ENCODE measurements around the gene MARCKSL1. TPM values are rescaled to one million over a fixed set of nuclear protein-coding genes. Genes with fewer than 3 reads are reported as not detected.
"Not testable (repeated sequence)": the region's sequence is repeated elsewhere in the genome, so short reads cannot be mapped to it uniquely, and the experiment has no call there.

The MARCKSL1 gene
- polyA plus RNA-seq, 2 donors, result 3.6 to 6.0 TPM

DNA sequence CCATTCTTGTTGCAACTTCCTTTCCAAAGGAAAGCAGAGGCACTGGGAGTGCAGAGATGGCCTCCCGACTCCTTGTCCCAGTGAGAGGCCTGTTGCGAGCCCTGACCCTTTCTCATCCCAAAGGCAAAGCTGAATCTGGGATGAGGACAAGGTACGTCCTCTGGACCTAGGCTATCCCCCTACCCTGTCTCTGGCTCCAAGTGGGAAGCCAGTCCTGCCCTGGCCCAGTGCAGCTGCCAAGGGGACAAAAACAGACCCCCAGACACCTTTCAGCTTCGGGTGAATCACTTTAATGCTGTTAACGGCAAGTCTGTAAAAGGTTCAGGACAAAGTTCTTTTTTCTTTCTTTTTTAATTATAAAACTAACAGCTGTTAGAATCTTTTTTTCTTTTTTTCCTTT is 28.8 kb upstream of the MARCKSL1 start:
- H3K4me1 ChIP-seq (ENCODE audit: control insufficient read depth in 2 of 2, insufficient read depth in 2 of 2, low read length in 1 of 2), result peaks cover 6 to 12% of the 10 kb centered on the region in 2 donors
- H3K27me3 ChIP-seq (ENCODE audit: control insufficient read depth in 1 of 2, insufficient read depth in 2 of 2, low read length in 2 of 2), result no peaks in the 10 kb centered on the region
- peaks cover 26 to 36% of the 10 kb centered on the region in 2 donors for H3K36me3 ChIP-seq (ENCODE audit: control insufficient read depth in 2 of 2, insufficient read depth in 2 of 2, low read length in 1 of 2)
- no peak overlapping the region for H3K27ac ChIP-seq (ENCODE audit: low read depth in 2 of 2, low read length in 1 of 2)
- no peak overlapping the region for H3K4me3 ChIP-seq (ENCODE audit: low read depth in 1 of 2, low read length in 2 of 2)
- H3K9me3 ChIP-seq (ENCODE audit: control insufficient read depth in 2 of 2, insufficient read depth in 1 of 2, low read depth in 1 of 2, low read length in 1 of 2), result no peaks in the 10 kb centered on the region
- 91 to 94% methylated on average over 5 of the region's 5 CpGs for WGBS, 2 donors

DNA sequence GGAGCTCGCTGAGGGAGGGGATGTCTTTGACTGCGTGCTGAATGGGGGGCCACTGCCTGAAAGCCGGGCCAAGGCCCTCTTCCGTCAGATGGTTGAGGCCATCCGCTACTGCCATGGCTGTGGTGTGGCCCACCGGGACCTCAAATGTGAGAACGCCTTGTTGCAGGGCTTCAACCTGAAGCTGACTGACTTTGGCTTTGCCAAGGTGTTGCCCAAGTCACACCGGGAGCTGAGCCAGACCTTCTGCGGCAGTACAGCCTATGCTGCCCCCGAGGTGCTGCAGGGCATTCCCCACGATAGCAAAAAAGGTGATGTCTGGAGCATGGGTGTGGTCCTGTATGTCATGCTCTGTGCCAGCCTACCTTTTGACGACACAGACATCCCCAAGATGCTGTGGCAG is 27.7 kb upstream of the MARCKSL1 start:
- WGBS, 2 donors, result 76 to 89% methylated on average over 12 of the region's 12 CpGs
- H3K27ac ChIP-seq (ENCODE audit: low read depth in 2 of 2, low read length in 1 of 2), result no peak overlapping the region

DNA sequence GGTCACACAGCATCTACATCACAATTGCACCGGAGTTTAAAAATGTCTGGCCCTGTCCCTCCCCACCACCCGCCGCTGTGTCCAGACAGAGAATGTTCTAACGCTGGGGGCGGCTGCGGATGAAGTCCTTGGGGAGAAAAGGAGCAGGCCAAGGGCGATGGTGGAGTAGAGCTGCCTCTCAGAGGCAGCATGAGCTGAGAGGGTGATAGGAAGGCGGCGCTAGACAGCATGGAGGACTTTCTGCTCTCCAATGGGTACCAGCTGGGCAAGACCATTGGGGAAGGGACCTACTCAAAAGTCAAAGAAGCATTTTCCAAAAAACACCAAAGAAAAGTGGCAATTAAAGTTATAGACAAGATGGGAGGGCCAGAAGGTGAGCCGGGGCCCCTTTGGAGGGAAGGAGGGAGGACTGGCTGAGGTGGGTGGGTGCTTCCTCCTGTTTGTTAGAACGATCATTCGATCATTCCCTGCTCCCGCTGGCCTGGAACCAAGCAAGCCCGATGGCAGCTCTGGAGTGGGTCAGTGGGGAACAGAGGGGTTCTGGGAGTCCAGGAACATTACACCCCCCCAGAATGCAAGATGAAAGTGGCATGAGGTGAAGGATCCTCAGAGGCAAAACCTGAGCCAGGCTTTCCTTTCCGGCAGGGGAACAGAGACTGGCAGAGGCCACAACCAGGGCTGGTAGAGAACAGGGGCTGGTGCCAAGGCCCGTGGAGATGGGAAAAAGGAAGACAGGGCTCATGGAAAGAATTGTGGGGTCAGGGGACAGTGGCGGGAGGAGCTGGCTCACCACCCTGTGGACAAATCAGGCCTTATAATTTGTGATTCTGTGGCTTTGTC is 26.7 kb upstream of the MARCKSL1 start, which contains the start of the genes FAM229A and TSSK3:
TSS of gene FAM229A (minus strand) at position 12 of the 840 bp plus-strand sequence. CDS start 394 bp downstream, outside the sequence.
TSS of gene TSSK3 (plus strand) at position 66 of the 840 bp plus-strand sequence. CDS start at position 229, 163 bp downstream.
- H3K36me3 ChIP-seq (ENCODE audit: control insufficient read depth in 2 of 2, insufficient read depth in 2 of 2, low read length in 1 of 2), result peaks cover 19 to 27% of the 10 kb centered on the region in 2 donors
- H3K4me3 ChIP-seq (ENCODE audit: low read depth in 1 of 2, low read length in 2 of 2), result peak within 1 kb of the TSS; percentile 37 to 45
- H3K4me1 ChIP-seq (ENCODE audit: control insufficient read depth in 2 of 2, insufficient read depth in 2 of 2, low read length in 1 of 2), result peaks cover 6 to 12% of the 10 kb centered on the region in 2 donors
- no peak within 1 kb of the TSS for H3K27ac ChIP-seq (ENCODE audit: low read depth in 2 of 2, low read length in 1 of 2)
- 70 to 74% methylated on average over 17 of the region's 17 CpGs for WGBS, 2 donors
- no peaks in the 10 kb centered on the region for H3K9me3 ChIP-seq (ENCODE audit: control insufficient read depth in 2 of 2, insufficient read depth in 1 of 2, low read depth in 1 of 2, low read length in 1 of 2)
- no peaks in the 10 kb centered on the region for H3K27me3 ChIP-seq (ENCODE audit: control insufficient read depth in 1 of 2, insufficient read depth in 2 of 2, low read length in 2 of 2)

More for the DNA sequence above, 27.7 kb upstream of the MARCKSL1 start:
- peaks cover 26 to 33% of the 10 kb centered on the region in 2 donors for H3K36me3 ChIP-seq (ENCODE audit: control insufficient read depth in 2 of 2, insufficient read depth in 2 of 2, low read length in 1 of 2)
- H3K27me3 ChIP-seq (ENCODE audit: control insufficient read depth in 1 of 2, insufficient read depth in 2 of 2, low read length in 2 of 2), result no peaks in the 10 kb centered on the region
- H3K9me3 ChIP-seq (ENCODE audit: control insufficient read depth in 2 of 2, insufficient read depth in 1 of 2, low read depth in 1 of 2, low read length in 1 of 2), result no peaks in the 10 kb centered on the region
- no peak overlapping the region for H3K4me3 ChIP-seq (ENCODE audit: low read depth in 1 of 2, low read length in 2 of 2)
- peaks cover 6 to 12% of the 10 kb centered on the region in 2 donors for H3K4me1 ChIP-seq (ENCODE audit: control insufficient read depth in 2 of 2, insufficient read depth in 2 of 2, low read length in 1 of 2)

DNA sequence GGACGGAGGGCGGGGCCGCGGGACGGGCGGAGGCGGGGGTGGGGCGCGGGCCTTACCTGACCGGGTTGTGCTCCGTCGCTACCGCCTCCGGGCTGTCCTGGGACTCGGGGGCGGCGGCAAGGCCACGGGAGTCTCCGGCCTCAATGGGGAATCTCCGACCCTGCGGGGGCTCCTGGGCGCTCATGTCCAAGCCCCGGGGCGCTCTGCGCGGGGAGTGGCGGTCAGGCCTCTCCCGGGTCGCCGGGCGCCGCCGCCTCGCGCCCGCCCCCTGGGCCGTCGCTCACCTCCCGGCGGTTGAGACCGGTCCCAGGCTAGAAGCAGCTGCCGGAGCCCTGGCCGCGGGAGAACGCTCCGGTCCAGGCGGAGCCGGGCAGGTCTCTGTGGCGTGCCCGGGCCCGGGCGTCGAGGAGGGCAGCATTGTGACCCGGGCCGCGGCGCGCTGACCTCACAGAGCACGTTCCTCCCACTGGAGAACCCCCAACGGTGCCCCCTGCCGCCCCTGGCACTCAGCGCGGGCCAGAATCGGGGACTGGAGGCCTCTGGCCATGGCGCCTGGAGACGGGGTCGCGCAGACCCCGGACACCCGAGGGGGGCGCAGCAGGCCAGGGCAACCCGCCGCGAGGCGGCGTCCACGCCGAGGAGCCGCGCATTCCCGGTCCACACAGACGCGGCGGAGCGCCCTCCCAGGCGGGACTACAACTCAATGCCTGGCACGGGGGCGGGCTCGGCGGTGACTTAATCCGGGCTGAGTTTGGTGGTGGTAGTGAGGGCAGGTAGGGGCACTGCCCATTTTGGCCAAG is 25.8 kb upstream of the MARCKSL1 start:
- peak overlapping the region; percentile 37 to 45 for H3K4me3 ChIP-seq (ENCODE audit: low read depth in 1 of 2, low read length in 2 of 2)
- peaks cover 13 to 23% of the 10 kb centered on the region in 2 donors for H3K36me3 ChIP-seq (ENCODE audit: control insufficient read depth in 2 of 2, insufficient read depth in 2 of 2, low read length in 1 of 2)
- H3K27me3 ChIP-seq (ENCODE audit: control insufficient read depth in 1 of 2, insufficient read depth in 2 of 2, low read length in 2 of 2), result no peaks in the 10 kb centered on the region
- H3K4me1 ChIP-seq (ENCODE audit: control insufficient read depth in 2 of 2, insufficient read depth in 2 of 2, low read length in 1 of 2), result peaks cover 6 to 12% of the 10 kb centered on the region in 2 donors
- WGBS, 2 donors, result 3% methylated on average over 53 to 91 of the region's 91 CpGs
- H3K9me3 ChIP-seq (ENCODE audit: control insufficient read depth in 2 of 2, insufficient read depth in 1 of 2, low read depth in 1 of 2, low read length in 1 of 2), result no peaks in the 10 kb centered on the region
- no peak overlapping the region for H3K27ac ChIP-seq (ENCODE audit: low read depth in 2 of 2, low read length in 1 of 2)

DNA sequence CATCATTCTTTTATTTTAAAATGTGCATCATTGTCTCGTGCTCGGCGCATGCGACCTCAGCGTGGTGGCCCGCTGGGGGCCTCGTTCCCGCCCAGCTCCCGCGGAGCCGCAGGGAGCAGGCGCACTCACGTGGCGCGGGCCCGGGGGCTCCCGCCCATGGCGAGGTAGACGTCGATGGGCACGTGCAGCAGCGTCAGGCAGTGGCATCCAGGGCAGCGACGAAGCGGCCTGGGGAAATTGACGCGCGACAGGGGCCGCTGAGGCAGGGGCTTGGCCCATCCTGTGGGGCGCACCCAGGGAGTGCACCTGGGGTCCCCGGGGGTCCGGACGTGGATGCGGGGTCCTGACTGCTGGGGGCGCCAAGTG is 25.3 kb upstream of the MARCKSL1 start:
- no peak overlapping the region for H3K27ac ChIP-seq (ENCODE audit: low read depth in 2 of 2, low read length in 1 of 2)
- 47 to 50% methylated on average over 33 to 35 of the region's 35 CpGs for WGBS, 2 donors
- H3K4me3 ChIP-seq (ENCODE audit: low read depth in 1 of 2, low read length in 2 of 2), result peak overlapping the region; percentile 7 to 45
- H3K9me3 ChIP-seq (ENCODE audit: control insufficient read depth in 2 of 2, insufficient read depth in 1 of 2, low read depth in 1 of 2, low read length in 1 of 2), result no peaks in the 10 kb centered on the region
- peaks cover 13 to 17% of the 10 kb centered on the region in 2 donors for H3K36me3 ChIP-seq (ENCODE audit: control insufficient read depth in 2 of 2, insufficient read depth in 2 of 2, low read length in 1 of 2)
- H3K27me3 ChIP-seq (ENCODE audit: control insufficient read depth in 1 of 2, insufficient read depth in 2 of 2, low read length in 2 of 2), result no peaks in the 10 kb centered on the region
- peaks cover 6 to 12% of the 10 kb centered on the region in 2 donors for H3K4me1 ChIP-seq (ENCODE audit: control insufficient read depth in 2 of 2, insufficient read depth in 2 of 2, low read length in 1 of 2)

DNA sequence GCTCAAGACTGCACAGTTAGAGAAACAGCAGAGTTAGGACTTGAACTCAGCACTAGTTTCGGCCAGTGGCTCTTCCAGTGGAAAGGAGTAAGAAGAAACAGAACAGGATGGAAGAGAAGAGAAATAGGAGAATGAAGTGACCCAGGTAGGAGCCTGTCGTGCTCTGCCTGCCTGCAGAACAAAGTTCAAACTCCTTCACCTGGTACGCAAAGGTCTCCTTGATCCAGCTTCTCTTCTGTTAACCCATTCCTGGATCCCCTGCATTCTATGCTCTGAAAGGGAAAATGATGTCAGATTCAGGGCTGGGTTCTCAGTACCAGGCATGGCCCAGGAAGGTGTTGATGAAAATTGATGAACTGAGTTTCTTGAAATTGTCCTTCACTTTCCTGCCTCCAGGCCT is 22.4 kb upstream of the MARCKSL1 start:
- H3K4me1 ChIP-seq (ENCODE audit: control insufficient read depth in 2 of 2, insufficient read depth in 2 of 2, low read length in 1 of 2), result peaks cover 6 to 12% of the 10 kb centered on the region in 2 donors

DNA sequence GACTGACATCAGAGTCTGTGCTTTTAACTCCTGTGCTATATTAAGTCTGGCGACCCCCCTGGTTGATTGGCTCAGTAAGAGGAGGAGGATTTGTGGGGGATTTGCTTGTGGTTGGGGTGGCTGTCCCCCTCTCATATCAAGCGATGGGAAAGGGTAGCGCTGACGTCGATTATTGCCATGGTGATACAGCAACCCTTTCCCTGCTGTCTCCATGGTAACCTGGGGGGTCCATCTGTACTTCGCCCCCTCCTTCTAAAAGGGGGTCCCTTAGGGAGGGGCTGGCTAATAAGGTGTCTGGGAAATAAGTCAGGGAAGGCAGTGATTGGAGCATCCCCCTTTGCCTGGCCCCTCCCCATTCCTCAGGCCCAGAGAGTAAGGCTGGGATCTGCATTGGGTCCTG is 21.6 kb upstream of the MARCKSL1 start:
- no peaks in the 10 kb centered on the region for H3K9me3 ChIP-seq (ENCODE audit: control insufficient read depth in 2 of 2, insufficient read depth in 1 of 2, low read depth in 1 of 2, low read length in 1 of 2)
- no peak overlapping the region for H3K27ac ChIP-seq (ENCODE audit: low read depth in 2 of 2, low read length in 1 of 2)
- H3K4me1 ChIP-seq (ENCODE audit: control insufficient read depth in 2 of 2, insufficient read depth in 2 of 2, low read length in 1 of 2), result peaks cover 6 to 12% of the 10 kb centered on the region in 2 donors
- H3K4me3 ChIP-seq (ENCODE audit: low read depth in 1 of 2, low read length in 2 of 2), result no peak overlapping the region
- no peaks in the 10 kb centered on the region for H3K27me3 ChIP-seq (ENCODE audit: control insufficient read depth in 1 of 2, insufficient read depth in 2 of 2, low read length in 2 of 2)
- H3K36me3 ChIP-seq (ENCODE audit: control insufficient read depth in 2 of 2, insufficient read depth in 2 of 2, low read length in 1 of 2), result no peaks in the 10 kb centered on the region
- WGBS, 2 donors, result 65 to 78% methylated on average over 6 of the region's 6 CpGs

More for the DNA sequence above, 22.4 kb upstream of the MARCKSL1 start:
- H3K9me3 ChIP-seq (ENCODE audit: control insufficient read depth in 2 of 2, insufficient read depth in 1 of 2, low read depth in 1 of 2, low read length in 1 of 2), result no peaks in the 10 kb centered on the region
- no peaks in the 10 kb centered on the region for H3K27me3 ChIP-seq (ENCODE audit: control insufficient read depth in 1 of 2, insufficient read depth in 2 of 2, low read length in 2 of 2)
- no peak overlapping the region for H3K4me3 ChIP-seq (ENCODE audit: low read depth in 1 of 2, low read length in 2 of 2)
- no peak overlapping the region for H3K27ac ChIP-seq (ENCODE audit: low read depth in 2 of 2, low read length in 1 of 2)
- 65 to 74% methylated on average over 3 of the region's 3 CpGs for WGBS, 2 donors
- H3K36me3 ChIP-seq (ENCODE audit: control insufficient read depth in 2 of 2, insufficient read depth in 2 of 2, low read length in 1 of 2), result peaks cover 0 to under 1% of the 10 kb centered on the region in 2 donors

DNA sequence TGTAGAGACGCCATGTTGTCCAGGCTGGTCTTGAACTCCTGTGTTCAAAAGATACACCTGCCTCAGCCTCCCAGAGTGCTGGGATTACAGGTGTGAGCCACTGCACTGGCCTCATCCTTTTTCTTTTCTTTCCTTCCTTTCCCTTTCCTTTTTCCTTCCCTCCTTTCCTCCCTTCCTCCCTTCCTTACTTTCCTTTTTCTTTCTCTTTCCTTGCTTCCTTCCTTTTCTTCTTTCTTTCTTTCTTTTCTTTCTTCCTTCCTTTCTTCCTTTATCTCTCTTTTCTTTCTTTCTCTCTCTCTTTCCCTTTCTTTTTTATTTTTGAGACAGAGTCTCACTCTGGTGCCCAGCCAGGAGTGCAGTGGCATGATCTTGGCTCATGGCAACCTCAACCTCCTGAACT is 20.4 kb upstream of the MARCKSL1 start:
- H3K4me1 ChIP-seq (ENCODE audit: control insufficient read depth in 2 of 2, insufficient read depth in 2 of 2, low read length in 1 of 2), result peaks cover 4 to 10% of the 10 kb centered on the region in 2 donors
- no peak overlapping the region for H3K4me3 ChIP-seq (ENCODE audit: low read depth in 1 of 2, low read length in 2 of 2)
- 83 to 93% methylated on average over 1 of the region's 1 CpG for WGBS, 2 donors
- H3K9me3 ChIP-seq (ENCODE audit: control insufficient read depth in 2 of 2, insufficient read depth in 1 of 2, low read depth in 1 of 2, low read length in 1 of 2), result no peaks in the 10 kb centered on the region
- H3K27ac ChIP-seq (ENCODE audit: low read depth in 2 of 2, low read length in 1 of 2), result no peak overlapping the region
- no peaks in the 10 kb centered on the region for H3K27me3 ChIP-seq (ENCODE audit: control insufficient read depth in 1 of 2, insufficient read depth in 2 of 2, low read length in 2 of 2)
- no peaks in the 10 kb centered on the region for H3K36me3 ChIP-seq (ENCODE audit: control insufficient read depth in 2 of 2, insufficient read depth in 2 of 2, low read length in 1 of 2)

DNA sequence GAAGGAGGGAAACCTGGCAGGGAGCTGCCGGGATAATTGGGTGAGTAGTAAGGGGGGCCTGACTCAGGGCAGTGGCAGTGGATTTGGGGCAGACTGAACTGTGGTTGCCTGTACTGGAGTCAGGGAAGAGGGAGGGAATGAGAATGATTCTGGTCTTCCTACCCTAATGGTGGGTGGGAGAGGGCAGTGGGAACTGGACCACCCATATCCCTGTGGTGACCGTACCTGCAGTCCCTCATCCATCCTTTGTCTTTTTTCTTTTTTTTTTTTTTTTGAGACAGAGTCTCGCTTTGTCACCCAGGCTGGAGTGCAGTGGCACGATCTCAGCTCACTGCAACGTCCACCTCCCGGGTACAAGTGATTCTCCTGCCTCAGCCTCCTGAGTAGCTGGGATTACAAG is 19.7 kb upstream of the MARCKSL1 start:
- H3K4me3 ChIP-seq (ENCODE audit: low read depth in 1 of 2, low read length in 2 of 2); H3K4me1 ChIP-seq (ENCODE audit: control insufficient read depth in 2 of 2, insufficient read depth in 2 of 2, low read length in 1 of 2); H3K36me3 ChIP-seq (ENCODE audit: control insufficient read depth in 2 of 2, insufficient read depth in 2 of 2, low read length in 1 of 2); H3K9me3 ChIP-seq (ENCODE audit: control insufficient read depth in 2 of 2, insufficient read depth in 1 of 2, low read depth in 1 of 2, low read length in 1 of 2); H3K27ac ChIP-seq (ENCODE audit: low read depth in 2 of 2, low read length in 1 of 2); H3K27me3 ChIP-seq (ENCODE audit: control insufficient read depth in 1 of 2, insufficient read depth in 2 of 2, low read length in 2 of 2): not testable (repeated sequence)
- WGBS, 2 donors, result 89 to 94% methylated on average over 6 of the region's 6 CpGs
